GM19328 (cell line): ENCODE results near the gene RNF222.
"Not testable (repeated sequence)": the region's sequence is repeated elsewhere in the genome, so short reads cannot be mapped to it uniquely, and the experiment has no call there.

Source experiments
- ATAC-seq: cut with Tn5 transposase; IDR thresholded peaks from one replicate; pipeline ENCODE4 v1.9.1; 2021; ENCODE audit warnings: mild to moderate bottlenecking, moderate library complexity; ENCODE audit not compliant: unreplicated experiment

Gene RNF222

DNA sequence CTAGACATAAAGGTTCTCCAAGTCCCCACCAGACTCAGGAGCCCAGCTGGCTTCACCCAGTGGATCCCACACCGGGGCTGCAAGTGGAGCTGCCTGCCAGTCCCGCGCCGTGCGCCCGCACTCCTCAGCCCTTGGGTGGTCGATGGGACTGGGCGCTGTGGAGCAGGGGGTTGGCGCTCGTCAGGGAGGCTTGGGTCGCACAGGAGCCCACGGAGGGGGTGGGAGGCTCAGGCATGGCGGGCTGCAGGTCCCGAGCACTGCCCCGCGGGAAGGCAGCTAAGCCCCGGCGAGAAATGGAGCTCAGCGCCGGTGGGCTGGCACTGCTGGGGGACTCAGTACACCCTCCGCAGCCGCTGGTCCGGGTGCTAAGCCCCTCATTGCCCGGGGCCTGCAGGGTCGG is 50.6 kb downstream of the RNF222 start:
- ATAC-seq: not testable (repeated sequence)

DNA sequence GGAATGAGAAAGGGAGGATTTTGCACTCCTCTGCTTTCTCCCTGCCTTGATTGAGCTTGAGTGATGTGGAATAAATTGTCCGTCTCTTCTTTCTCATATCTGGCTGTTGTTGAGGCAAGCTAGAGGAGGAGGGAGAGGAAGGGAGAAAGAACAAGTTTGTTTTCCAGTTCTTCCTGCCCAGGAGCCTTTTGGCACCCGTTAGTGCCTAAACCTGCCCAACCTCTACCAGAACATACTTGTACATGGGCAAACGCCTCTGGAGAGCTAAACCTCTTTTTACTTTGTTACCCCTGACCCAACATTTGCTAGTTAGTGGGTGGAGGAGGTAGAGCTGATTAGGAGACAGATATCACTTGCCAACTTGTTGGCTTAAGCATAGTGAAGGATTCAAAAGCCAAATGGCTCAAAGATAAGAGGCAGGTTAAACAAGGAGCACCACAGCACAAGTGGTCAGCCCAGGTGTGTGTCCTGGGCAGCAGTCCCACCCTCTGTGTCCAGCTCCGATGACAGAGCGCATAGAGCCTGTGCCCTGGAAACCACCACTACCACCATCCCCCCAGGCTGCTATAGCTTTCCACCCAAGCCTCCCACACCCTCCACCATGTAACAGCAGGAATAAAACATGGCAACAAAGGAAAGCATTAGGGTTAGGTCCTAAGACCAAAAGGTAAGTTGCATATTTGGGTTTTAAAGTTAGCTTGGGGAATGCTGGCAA is 51.5 kb downstream of the RNF222 start:
- ATAC-seq: no peak

DNA sequence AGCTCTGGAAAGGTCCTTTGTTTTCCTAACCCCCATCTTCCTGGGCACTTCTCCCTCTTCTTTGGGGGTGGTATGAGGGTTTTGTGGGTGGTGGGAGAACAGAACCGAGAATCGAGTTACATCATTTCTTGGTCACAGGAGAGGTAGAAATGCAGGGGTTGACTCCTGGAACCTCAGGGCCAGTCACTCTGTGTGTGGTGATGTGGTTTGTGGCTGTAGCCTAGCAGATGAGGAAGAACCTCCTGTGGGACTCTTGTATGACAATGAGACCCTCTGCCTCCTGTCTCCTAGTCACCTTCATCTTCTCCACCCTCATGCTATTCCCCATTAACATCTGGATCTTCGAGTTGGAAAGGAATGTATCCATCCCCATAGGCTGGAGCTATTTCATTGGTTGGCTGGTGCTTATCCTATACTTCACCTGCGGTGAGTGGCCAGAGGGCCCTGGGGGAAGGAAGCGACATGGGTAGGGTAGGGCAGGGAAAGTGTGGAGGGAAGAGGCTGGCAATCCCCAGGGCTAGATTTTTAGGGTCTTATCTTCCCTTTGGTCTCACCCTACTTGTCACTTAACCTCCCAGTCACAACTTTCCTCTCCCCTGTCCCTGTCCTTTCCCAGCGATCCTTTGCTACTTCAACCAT is 52.5 kb downstream of the RNF222 start:
- ATAC-seq: no peak

DNA sequence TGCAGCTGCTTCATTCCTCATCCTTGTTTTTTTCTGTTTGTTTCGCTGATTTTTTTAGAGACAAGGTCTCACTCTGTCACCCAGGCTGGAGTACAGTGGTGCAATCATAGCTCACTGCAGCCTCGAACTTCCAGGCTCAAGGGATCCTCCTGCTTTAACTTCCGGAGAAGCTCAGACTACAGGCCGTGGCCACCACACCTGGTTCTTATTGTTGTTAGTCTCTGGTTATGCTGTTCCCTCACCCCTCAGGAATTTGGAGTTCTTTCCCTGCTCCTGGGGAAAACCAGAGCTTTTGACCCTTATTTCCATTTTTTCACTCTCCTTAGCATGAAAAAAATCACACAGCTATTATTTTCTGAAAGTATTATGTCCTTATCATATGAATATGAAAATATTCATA is 56.2 kb downstream of the RNF222 start:
- ATAC-seq: no peak
